Measurements from ENCODE around the gene SCO1.
"Not testable (repeated sequence)": the region's sequence is repeated elsewhere in the genome, so short reads cannot be mapped to it uniquely, and the experiment has no call there.

The SCO1 gene

DNA sequence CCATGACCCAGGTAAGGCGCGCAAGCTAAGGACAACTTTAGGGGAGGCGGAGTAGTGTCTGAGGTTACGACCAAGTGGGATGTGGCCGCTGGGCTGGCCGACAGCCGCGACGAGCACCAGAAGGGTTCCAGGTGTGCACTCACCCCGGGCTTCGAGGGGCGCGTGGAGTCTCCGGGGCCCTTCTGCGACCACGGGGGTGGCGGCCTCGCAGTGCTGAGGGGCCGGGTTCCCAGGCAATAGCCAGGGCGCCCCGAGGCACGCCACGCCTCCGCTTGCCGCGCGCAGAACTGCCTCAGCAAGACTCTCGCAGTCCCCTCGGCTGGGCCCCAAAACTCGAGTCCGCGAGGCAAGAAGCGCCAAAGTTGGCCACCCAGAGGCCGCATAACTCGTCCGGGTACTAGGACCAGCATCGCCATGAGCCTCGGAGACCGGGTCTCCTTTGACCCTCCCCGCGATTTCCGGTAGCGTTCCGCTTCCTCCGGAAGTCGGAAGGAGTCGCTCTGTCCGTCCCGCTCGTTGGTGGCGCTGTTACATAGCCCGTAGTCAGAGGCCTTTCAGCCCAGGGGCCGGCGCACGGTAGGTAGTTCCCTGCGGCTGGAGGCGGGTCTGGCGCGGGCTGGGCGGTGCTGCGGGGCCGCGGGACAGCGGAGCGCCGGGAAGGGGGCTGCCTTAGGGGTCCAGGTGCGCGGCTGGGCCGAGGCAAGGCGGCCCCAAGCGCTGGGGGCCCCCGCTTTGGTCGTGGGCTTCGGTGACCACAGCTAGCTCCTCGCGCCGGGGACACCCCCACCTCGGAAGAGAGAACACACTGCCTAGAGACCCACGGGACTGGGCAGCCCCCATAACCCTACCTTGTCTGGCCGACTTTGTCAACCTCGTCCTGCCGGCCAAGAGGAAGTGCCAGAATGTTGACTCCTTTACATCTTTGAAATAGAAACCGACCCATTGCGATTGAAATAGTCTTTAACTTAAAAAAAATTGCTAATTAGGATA lies at the start of gene SCO1, which contains the start of gene ADPRM:
Gene SCO1 (minus strand): TSS at position 442 of the 990 bp plus-strand sequence. CDS start 26 bp downstream, at position 416.
Gene ADPRM (plus strand): TSS at position 503 of the 990 bp plus-strand sequence. CDS start 7,333 bp downstream, outside the sequence.
- peak; percentile 96 for DNase-seq

DNA sequence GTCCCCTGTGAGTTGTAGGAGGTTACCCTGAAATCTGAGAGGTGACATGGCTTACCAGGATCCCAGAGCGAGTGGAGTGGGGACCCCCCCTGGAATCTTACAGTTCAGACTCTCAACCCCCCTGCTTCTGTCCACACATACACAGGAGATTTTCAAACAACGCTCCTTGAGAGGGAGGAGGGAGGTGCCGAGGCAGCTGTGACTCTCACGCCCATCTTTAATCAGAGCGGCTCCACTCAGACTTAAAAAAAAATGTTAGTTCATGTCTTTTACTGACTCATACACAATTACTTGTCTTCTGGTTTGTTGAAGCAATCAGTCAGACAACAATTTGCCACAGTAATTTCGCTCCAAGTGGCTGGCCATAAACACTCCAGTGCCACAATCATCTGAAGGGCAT lies 47.9 kb upstream of the SCO1 start:
- DNase-seq = no peak

DNA sequence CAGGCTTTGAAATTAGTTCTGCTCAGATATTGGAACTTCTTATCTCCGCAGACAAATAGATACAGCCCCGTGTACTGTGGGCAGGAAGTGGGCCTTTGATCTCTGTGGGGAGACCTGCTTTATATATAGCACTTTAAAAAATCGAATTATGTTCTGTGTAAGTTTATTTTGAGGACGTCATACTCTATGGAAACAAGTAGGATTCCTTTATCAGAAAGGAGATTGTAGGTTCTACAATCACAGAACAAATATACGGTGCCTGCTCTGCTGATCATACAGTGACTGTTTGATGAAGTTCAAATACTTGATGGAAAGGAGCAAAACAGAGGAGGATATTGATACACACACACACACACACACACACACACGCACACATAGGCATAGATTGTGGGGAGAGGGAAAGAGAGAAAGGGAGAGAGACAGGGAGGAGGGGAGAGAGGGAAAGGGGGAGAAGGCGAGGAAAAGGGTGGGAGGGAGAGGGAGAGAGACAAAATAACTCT lies 47.2 kb upstream of the SCO1 start:
- DNase-seq = no peak

DNA sequence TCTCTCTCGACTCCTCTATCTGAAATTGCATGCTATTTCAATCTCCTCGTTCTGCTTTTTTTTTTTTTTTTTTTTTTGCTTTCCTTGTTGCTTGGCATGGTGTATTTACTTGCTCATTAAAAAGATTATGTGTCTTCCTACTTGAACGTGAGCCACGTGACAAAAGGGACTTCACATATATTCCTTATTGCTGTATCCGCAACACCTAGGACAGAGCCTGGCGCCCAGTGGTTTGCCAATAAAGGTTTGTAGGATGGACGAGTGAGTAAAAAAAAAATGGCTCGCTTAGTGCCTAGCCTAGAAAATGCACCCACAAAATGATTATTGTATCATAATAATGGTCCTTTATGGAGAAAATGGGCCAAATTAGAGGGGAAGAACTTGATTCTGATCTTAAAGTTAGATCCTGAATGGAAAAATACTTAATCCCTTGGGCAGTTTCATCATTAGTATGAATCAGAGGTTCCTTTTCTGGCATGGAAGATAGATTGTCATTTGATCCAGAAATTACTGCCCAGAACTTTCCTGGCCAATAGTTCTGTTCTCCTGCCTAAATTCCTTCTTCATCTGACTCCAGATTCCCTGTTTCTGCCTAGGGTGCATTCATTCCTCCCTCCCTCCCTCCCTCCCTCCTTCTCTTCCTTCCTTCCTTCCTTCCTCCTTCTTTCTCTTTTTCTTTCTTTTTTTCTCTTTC lies 46.1 kb upstream of the SCO1 start:
- DNase-seq = no peak

DNA sequence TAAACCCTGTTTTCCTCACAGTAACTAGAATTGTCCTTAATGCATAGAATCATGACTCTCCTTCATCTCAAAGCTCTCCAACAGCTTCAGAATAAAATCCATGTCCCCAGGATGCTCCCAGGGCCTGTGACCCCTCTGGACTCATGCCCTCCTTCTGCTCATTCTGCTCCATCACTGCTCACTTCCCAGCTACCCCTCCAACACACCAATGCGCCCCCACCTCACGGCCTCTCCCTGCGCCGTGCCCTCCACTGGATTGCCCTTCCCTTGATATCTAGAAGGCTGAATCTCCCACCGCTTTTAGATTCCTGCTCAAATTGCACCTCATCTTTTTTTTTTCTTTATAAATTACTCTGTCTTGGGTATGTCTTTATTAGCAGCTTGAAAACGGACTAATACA lies 45.1 kb upstream of the SCO1 start:
- no peak for DNase-seq

DNA sequence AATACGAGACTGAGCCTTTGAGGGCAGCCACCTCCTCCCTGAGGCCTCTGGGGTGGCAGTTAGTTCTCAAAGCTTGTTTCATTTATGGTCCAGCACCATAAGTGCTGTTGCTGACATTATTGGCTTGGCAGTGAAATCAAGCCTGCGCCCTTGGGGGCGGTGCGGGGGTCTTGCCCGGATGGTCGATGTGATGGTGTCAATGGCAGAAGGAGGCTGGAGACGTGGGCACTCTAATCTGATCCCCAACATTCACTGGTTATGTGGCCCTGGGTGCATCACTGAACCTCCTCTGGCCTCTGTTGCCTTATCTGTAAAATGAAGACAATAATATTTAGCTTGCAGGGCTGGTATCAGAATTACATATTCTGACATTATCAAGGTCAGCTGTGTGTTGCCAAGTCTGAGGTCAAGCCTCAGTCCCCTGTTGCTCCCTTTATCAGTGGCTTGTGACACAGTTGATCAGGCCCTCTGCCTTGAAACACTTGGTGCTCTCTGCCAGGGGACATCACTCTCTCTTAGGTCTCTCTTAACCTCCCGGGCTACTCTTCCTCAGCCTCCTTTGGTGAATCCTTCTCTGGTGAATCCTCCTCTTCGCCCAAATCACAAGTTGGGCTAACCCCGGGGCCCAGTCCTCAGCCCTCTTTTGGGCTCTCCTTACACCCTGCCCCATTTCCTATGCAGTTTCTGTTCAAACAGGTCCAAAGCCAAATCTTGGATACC lies 44.2 kb upstream of the SCO1 start:
- no peak for DNase-seq

DNA sequence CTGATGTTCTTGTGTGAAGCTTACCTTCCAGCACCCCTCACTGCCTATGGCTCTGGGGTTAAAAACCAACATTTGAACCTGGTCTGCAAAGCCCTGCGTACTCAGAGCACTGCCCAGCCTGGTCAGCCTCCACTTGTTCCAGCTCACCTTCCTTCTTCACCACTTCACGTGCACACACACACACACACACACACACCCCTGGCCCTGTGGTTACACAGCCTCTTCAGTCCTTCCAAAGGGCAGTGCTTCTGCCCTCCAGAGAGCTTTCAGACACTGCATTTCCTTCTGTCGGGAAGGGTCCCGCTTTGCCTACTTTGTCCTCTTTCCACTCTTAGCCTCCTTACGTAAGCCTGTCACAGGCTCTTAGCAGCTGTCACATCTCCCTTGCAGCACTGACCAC lies 42.1 kb upstream of the SCO1 start:
- DNase-seq = no peak

DNA sequence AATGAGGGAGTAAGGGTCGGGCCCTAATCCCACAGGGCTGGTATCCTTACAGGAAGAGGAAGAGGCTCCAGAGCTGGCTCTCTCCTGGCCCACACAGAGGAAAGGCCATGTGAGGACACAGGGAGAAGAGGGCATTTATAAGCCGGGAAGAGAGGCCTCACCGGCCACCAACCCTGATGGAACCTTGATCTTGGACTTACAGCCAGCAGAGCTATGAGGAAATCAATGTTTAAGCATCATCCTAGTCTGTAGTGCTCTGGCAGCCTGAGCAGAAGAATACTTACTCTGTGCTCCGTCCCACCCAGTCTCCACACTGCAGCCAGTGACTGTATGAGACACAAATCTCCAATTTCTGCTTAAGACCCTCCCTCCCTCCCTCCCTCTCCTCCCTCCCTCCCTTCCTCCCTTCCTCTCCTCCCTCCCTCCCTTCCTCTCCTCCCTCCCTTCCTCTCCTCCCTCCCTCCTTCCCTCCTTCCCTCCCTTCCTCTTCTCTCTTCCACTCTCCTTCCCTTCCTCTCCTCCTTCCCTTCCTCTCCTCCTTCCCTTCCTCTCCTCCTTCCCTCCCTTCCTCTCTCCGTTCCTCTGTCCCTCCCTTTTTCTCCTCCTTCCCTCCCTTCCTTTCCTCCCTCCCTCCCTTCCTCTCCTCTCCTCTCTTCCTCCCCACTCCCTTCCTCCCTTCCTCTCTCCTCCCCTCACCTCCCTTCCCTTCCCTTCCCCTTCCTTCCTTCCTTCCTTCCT lies 41.4 kb upstream of the SCO1 start:
- no peak for DNase-seq

DNA sequence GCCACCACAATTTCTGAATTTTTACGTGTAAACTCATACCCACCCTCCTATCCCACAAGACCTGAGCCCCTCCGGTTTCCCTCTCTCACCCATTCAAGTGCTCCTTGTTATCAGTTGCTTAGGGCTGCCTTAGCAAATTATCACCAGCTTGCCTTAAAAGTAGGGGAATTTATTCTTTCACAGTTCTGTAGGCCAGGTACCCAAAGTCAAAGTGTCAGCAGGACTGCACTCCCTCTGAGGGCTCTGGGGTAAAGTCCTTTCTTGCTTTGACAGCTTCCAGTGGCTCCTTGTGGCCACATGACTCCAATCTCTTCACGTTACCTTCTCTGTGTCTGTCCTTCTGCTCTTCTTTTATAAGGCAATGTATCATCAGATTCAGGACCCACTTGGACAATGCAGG lies 40.4 kb upstream of the SCO1 start:
- no peak for DNase-seq

DNA sequence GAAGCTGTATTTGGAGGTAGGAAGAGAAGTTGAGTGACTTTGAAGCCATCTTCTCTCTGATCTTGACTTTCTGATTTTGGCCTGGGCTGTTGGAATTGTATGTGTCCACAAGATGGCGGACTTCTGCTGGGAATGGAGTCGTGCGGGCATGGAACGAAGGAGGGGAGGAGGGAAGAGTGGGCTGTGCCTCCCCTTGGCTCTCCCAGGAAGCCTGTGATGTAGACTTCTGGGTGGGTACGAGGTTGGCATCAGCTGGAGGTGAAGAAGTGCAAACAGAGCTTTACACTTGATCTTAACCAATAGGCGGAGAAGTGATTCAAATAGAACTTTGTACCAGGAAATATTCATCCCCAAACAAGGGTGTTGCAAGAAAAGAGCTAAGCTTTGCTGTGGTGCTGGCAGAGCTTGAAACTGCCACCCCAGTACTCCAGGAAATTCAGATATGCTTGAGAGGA lies 39.9 kb upstream of the SCO1 start:
- peak; percentile 61 for DNase-seq

DNA sequence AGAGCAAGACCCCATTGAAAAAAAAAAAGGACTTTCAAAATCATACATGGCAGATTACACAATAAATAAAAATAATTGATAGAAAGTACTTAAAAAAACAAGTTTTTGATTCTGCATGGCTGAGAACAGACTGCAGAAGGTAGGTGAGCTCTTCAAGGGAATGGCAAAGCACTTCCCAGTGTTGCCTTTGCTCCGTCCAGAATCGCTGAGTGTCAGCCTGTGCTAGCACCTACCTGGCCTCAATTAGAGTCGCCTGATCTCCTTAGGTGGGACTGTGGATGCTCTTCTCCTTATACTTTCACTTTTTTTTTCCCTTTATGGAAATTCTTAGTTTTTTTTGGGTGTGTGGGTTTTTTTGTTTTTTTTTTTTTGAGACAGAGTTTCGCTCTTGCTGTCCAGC lies 38.5 kb upstream of the SCO1 start:
- no peak for DNase-seq

DNA sequence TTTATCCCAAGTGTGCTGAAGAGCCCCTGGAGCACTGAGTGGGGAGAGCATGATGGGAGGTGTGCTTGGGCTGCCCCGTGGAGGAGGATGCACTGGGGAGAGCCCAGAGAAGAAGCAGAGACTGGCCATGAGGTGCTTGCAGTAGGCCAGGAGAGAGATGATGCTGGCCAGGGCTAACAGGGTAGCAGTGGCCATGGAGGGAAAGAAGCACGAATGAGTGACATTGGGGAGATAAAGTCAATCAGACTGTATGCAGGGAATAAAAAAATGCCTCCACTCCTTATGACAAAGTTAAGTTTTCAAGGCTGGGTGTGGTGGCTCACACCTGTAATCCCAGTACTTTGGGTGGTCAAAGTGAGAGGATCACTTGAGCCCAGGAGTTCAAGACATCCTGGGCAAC lies 37.9 kb upstream of the SCO1 start:
- no peak for DNase-seq

DNA sequence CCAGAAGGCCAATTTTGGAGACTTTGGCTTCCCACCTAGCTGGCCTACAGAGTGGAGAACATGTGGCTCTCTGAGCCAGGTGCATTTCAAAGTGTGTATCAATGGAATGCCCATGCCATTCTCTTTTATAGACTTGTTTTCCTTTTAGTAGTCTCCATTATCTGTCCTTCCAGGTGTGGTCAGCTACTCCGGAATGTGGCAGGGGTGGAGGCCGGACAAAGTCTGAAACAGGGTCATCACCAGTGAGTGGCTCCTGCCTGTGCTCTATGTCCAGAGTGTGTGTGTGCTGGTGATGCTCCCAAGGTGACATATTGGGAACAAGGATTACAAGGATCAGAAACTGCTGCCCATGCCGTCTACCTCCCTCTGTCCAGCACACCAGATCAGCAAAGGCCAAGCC lies 36.3 kb upstream of the SCO1 start:
- no peak for DNase-seq

DNA sequence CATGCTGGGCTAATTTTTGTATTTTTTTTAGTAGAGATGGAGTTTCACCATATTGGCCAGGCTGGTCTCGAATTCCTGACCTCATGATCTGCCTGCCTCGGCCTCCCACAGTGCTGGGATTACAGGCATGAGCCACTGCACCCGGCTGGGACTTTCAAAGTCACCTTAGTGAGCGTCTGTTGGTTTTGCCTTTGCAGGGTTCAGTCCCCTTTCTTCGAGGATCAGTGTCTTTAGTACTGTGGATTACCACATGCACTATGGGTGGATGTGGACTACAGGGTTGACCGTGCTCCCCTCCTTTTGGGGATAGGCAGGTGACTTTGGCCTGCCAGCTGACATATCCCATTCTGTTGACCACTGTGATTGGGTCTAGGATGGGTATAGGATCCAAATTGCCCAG lies 34.8 kb upstream of the SCO1 start:
- DNase-seq = not testable (repeated sequence)

DNA sequence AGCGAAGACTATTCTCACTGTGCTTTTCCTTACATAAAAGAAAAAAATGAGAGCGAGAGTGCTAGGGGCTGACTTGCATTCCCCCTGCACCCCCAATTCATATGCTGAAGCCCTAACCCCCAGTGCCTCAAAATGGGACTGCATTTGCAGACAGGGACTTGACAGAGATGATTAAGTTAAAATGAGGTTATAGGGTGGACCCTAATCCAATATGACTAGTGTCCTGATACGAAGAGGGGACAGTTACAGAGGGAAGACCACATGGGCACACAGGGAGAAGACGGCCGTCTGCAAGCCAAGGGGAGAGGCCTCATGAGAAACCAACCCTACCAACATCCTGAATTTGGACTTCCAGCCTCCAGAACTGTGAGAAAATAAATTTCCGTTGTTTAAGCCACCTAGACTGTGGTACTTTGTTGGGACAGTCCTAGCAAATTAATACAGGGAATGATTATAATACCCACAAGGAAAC lies 34.1 kb upstream of the SCO1 start:
- no peak for DNase-seq

DNA sequence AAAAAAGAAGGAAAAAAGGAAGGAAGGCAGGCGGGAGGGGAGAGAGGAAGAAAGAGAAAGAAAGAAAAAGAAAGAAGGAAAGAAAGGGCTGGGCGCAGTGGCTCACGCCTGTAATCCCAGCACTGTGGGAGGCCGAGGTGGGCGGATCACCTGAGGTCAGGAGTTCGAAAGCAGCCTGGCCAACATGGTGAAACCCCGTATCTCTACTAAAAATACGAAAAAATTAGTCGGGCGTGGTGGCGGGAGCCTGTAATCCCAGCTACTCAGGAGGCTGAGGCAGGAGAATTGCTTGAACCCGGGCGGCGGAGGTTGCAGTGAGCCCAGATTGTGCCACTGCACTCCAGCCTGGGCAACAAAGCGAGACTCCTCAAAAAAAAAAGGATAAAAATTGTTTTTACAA lies 32.9 kb upstream of the SCO1 start:
- DNase-seq = not testable (repeated sequence)

DNA sequence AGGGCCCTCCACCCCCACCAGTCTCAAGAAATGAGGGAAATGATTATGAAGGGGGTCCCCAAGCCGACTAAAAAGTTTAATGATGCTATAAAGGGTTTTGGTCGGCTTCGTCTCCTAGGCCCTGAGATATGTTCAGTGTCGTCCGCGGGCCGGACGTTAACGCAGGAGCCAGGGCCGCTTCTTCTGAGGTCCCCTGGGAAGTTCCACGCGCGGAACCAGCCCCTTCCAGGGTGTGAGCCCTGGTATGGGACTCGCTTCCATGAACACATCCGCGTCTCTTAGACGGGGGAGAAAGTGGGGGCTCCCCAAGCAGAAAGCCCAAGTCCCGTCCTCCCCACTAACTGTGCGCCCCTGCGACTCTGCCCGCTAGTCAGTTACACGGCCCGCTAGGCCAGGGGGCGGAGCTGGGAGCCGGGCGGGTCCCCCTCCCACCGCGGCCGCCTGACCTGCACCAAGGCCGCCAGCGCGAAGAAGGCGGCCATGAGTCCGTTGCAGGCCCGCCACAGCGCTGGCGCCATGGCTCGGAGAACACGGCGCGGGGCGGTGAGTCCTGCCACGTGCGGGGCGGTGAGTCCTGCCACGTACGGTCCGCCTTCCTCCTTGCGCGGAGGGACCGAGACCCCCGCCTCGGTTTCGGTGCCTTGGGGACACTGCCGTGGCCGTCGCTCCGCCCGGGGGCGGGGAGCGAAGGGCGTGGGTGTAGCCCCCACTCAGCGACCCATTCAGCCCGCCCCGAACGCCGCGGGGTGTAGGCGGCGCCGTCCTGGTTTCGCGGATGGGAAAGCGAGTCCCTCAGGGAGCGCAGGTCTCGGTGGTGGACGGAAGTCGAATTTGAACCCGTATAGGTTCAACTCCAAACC lies 32.2 kb upstream of the SCO1 start, which contains the start of gene TMEM220:
Gene TMEM220 (minus strand): TSS at position 690 of the 860 bp plus-strand sequence. CDS start 172 bp downstream, at position 518.
- DNase-seq = peak; percentile 85

DNA sequence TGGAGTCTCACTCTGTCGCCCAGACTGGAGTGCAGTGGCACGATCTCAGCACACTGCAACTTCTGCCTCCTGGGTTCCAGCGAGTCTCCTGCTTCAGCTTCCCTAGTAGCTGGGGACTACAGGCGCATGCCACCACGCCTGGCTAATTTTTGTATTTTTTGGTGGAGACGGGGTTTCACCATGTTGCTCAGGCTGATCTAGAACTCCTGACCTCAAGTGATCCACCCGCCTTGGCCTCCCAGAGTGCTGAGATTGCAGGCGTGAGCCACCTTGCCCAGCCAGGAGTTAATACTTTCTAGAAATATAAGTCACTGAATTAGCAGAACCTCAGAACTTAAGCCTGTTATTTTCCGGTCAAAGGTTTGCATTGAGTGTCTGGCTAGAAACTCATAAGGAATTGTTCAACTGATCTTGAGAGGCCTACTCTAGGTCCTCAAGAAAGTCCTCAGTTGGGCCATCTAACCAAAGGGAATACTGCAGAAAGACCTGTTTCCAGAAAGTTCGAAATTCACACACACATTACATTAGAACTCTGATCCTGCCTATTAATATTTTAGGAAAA lies 31.1 kb upstream of the SCO1 start:
- no peak for DNase-seq

DNA sequence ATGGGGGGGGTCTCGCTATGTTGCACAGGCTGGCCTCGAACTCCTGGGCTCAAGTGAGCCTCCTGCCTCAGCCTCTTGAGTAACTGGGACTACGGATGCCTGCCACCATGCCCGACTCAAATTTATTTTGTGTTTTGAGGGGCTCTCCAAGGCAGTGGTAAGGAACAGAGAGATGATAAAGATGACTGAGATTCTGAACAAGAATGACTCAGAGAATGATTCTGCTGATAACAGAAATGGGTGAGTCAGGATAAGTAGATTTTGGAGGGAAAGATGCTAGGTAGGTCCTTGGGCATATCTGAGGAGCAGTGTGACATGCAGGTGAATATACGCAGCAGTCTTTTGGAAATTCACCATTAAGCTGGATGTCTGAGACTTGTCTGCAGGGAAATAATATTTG lies 29.9 kb upstream of the SCO1 start:
- peak; percentile 16 for DNase-seq

DNA sequence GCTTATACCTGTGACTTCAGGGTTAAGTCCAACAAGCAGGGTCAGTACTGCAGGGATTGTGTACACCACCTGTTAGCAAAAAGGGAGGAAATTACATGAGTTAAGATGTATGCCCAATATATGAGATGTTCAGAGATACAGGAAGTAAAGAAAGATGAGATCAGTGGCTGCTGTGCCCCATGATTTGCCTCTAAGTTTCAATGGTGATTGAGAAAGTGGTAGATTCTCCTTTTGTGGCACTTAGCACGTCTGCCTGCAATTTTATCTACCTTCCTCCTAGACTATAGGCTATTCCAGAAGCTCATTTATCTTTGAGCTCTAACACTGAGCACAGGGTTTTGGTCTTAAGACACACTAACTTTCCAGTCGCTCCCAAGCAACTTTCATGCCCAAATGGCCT lies 28.9 kb upstream of the SCO1 start:
- DNase-seq = no peak

DNA sequence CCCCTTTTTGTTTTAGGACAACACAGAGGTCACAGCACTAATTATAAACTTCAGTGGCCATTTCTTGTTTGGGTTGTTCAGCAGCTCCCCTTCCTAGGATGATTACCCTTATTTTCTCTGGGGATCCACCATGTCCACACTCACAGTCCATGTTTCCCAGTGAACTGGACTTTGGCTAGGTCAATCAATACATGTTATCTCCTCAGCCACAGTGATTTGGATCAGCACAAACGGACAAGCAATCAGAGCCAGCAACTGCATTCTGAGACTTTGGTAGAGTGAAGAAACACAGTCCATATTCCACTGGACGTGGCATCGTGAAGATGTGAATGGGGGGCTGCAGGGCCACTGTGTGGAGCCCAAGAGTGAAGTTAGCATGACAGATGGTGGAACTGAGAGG lies 27.9 kb upstream of the SCO1 start:
- no peak for DNase-seq

All from EL (cell line).